Measurements from ENCODE around the gene NTNG2.

Gene NTNG2

DNA sequence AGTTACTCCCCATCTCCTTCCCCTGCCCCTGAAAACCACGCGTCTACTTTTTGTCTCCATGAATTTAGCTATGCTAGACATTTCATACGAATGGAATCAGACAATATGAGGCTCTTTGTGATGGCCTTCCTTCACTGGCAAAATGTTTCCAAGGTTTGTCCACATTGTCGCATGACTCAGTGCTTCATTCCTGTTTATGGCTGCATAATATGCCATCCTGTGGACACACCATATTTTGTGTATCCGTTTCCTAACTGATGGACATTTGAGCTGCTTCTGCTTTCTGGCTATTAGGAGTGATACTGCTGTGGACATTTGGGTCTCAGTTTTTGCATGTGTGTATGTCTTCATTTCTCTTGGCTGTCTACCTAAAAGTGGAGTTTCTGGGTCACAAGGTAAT, 14.5 kb downstream of the NTNG2 start:
- no peak for DNase-seq

DNA sequence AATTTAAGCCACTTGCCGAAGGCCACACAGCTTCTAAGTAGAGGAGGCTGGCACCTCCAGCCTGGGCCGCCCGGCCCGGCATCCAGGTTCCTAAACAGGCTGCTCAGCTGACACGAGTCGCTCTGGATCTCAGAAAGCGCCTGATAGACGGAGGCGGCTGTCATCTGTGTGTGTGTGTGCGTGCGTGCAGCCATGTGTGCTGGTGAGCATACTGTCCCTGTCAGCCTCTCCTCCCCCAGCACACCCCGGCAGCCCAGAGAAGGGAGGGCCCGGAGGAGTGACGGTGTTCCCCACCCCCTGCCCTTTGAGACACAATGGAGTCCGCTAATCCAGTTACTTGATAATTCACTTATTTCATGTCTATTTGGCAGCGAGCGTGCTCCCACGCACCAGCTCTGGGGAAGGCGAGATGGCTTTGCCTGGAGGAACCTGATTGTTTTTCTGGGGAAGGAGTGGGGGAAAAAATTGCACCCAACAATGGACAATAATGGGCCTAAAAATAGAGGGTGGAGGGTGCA, 20.0 kb downstream of the NTNG2 start:
- DNase-seq = no peak

DNA sequence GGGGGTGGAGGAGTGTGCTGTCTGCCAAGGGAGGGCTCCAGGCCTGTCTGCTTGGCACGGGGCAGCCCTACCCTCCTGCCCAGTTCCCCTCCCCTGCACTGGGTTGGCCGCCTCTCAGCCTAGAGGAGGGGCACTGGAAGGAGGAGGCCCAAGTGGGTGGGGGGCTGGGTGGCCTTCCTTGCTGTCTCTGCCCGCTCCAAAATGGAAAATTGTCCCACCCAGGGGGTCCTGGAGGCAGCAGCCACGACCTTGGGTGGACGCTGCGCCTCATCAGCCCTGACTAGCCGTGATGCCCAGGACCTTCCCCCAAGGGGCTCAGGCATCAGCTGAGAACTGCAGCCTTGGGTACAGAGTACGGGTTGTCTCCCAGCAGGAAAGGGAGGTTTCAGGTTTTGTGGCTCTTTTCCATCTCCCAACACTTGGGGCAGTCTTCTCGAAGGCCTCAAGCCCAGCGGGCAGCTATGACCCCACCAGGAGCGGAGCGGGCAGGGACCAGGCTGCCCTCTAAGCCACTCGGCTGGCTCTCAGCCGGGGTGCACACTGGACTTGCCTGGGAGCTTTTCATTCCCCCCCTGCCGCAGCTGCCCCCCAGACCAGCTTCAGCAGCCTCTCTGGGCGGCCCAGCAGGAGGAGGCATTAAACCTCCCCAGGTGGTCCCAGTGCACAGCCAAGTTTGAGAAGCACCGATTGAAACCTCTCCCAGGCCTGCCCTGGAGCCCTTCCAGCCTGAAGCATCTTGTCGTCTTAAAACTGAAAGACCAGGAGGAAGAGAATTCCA, 20.6 kb downstream of the NTNG2 start:
- DNase-seq = no peak

DNA sequence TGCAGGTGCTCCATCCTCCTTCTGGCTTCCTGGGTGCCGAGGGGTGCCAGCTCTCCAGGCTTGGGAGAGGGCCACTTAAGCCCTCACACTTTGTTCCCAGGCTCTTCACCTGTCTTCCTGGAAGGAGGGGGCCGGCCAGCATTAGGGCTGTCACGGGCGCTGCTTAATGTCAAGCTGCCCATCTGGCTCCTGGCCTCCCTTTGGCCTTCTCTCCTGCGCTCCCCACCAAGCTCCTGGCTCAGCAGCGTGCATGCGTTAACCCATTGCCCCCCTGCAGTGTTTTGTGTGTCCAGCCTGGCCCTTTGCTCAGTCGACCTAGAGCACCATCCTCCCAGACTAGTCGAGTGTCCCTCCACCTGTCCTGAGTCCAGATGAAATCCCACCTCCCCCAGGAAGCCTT, 21.3 kb downstream of the NTNG2 start:
- no peak for DNase-seq

DNA sequence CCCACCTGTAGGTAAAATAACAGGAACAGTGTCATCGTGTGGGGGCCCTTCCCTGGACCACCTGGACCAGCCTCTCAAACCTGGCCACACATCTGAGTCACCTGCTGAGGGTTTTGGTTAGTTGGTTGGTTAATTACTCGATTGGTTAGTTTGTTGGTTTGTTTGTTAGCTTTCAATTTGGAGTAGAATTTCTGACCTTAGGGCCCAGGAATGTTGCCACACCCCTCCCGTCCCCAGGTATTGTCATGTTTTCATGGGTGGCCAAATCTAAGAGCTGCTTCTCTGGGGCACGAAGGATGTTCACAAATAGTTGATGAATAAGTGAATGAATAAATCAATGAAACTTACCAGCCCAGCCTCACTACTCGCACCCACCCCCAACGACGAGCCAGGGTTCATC, 21.9 kb downstream of the NTNG2 start:
- DNase-seq = no peak

DNA sequence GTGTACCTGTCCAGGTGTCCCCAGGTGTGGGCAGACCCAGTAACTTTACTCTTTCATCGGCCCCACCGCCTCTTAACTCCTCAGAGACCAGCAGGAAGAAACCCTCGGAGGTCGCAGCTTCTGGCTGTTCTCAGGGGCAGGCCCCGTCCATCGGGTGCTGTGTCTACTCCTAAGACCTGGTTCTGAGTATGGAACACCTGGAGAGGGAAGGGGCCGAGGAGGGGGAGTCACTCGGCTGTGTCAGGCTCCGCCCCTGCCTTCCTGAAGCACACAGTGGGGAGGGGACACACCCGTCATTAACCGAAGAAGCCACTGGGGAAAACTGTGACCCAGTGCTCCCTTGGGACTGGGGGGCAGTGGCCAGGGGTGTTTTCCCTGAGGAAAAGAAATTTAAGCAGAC, 22.3 kb downstream of the NTNG2 start:
- no peak for DNase-seq

DNA sequence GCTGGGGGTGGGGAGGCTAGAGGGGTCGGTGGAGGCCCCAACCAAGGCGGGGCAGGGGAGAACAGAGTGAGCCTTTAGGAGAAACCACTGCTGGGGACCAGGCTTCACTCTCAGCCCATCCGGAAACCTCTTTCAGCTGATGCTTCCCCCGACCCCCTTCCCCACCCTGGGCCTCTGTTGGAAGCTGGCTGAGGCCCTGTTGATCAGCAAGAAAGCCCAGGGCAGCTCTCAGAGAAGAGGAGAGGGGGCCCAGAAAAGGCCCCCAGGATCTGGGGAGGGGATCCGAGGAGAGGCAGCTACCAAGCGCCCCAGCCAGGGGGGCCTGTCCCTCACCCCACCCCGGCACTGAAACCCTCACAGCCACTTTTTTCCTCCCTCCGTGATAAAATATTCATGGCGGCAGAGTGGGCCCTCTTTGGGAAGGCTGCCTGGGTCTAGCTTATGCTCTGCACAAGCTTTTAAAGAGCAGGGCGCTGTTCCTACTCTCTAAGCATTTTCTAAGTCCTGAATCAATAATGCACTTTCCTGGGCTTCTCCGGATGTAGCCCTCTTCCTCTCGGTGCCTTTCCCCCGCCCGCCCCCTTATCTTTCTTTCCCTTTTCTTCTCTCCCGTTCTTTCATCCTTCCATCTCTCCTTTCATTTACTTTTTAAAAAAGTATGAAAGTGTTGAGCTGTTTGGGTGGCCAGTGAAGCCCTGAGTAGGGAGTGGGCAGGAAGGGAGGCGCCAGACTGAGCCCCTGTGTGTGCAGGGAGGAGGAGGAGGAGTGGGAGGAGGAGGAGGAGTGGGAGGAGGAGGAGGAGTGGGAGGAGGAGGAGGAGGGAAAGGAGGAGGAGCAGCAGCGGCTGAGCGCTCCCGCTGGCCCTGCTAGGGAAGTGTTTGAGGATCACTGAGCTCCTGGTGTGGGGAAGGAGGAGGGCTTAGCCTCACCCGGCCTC, 23.5 kb downstream of the NTNG2 start:
- DNase-seq = no peak

DNA sequence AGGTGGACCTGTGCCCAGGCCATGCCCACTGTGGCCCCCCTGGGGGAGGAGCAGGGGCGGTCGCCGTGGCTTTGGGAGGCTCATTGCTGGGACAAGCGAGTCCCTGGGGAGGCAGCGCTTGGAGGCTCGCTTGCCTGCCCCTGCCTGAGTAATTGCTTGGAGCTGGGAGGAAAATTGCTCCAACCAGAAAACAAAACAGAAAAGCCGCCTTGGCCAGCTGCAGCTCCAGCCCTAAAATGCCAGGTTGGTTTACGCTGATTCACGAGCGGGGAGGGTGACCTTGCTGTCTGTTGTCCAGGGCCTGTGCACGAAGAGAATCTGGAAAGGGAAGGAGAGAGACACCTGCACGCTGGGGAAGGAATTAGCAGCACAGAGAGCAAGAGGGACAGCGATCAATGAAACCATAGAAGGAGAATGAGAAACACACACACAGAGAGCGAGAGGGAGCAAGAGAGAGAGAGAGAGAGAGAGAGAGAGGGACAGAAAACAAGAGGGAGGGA, 25.3 kb downstream of the NTNG2 start:
- DNase-seq = no peak

DNA sequence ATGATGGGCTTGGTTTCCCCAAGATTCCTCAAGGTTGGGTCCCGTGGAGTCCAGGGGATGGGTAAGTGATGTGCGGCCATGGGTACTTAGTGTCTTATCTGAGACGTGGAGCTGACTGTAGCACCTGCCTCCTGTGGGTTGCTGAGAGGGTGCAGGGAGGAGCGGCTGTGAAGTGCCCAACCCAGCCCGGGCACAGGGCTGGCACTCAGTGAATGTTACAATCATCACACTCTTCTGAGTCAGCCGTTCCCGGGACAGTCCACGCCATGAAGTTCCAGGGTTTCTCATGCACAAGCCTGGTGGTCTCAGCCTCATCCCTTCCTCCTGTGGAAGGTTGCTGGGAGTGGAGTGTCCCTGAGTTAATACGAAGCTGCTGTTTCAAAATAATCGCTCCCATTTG, 29.1 kb downstream of the NTNG2 start:
- no peak for DNase-seq

DNA sequence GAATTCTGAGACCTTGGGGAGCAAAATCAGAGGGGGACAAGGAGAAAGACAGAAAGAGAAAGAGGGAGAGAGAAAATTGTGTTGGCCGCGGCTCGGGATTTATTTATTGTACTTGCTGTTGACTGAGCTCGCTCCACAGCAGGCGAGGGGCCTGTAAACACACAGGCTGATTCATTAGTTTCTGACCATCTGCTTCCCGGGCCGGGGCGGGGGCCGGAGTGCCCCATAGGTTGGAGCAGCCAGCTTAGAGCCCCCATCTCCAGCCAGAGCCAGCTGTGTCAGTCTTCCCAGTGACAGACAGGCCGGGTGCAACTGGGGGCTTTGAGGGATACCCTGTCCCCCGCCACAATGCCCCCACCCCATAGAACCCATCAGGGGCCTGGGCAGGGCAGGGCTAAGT, 30.9 kb downstream of the NTNG2 start:
- no peak for DNase-seq

DNA sequence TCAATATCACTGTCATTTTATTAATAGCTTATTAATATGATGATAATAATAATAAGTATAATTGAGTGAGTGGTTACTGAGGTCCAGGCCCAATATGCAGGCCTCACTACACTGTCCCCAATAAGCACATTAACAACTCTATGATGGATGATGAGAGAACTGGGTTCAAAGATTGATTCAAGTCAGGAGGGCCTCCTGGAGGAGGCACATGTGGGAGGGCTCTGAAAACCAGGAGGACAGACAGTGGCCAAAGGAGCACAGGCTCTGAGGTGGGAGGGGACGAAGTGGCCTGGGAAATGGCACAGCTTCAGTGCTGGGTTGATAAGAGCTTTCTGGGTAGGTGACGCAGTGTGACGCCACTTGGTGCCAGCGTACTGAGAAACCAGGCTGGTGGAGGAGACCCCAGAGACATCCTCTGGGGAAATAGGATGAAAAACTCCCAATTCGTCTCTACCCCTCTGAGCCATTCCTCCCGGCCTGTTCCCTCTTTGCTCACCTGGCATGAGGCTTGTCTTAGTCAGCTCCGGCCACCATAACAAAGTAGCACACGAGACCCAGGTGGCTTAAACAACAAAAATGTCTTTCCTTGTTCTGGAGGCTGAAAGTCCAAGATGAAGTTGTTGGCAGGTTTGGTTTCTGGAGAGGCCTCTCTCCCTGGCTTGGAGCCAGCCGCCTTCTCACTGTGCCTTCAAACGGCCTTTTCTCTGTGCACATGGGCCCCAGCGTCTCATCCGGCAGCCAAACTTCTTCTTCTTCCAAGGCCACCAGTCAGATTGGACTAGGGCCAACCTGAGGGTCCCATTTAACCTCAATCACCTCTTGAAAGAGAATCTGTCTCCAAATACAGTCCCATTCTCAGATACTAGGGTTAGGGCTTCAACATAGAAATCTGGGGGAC, 31.6 kb downstream of the NTNG2 start:
- DNase-seq = no peak

DNA sequence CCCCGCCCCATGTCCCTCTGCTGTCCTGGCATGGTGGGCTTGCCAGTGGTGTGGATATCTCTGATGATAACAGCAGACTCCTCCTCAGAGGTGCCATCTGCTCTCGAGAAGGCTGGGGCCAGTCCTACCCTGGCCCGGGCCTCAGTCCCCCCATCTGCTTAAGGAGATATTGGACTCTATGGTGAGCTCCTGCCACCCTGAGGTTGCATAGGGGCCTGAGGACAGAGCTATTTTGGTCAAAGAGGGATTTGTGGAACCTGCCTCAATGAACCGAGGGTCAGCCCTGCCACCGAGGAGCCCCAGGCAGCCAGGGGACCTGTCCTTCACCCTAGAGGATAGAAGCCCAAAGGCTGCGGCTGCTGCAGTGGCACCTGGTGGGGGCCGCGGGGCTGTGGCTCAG, 32.6 kb downstream of the NTNG2 start:
- no peak for DNase-seq

DNA sequence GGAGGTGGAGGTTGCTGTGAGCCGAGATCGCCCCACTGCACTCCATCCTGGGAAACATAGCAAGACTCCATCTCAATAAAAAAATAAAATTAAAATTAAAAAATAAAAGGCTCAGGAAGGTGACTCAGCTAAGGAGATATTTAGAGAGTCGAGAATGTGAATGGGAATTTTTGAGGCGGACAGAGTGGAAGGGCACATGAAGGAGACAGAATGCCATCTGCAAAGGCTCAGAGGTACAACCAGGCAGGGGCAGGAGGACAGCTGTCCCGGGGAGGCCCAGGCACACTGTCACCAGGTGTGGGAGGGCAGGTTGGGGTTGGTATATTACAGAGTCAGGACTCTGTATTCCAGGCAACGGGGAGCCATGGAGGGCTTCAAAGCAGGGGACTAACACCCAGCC, 35.5 kb downstream of the NTNG2 start:
- no peak for DNase-seq

DNA sequence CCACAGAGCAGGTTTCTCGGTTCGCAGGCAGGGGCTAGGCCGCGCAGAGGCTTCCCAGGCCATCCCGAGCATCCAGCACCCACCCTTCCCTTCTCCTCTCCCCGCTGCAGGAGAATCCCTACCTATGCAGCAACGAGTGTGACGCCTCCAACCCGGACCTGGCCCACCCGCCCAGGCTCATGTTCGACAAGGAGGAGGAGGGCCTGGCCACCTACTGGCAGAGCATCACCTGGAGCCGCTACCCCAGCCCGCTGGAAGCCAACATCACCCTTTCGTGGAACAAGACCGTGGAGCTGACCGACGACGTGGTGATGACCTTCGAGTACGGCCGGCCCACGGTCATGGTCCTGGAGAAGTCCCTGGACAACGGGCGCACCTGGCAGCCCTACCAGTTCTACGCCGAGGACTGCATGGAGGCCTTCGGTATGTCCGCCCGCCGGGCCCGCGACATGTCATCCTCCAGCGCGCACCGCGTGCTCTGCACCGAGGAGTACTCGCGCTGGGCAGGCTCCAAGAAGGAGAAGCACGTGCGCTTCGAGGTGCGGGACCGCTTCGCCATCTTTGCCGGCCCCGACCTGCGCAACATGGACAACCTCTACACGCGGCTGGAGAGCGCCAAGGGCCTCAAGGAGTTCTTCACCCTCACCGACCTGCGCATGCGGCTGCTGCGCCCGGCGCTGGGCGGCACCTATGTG, 36.1 kb downstream of the NTNG2 start:
- no peak for DNase-seq

DNA sequence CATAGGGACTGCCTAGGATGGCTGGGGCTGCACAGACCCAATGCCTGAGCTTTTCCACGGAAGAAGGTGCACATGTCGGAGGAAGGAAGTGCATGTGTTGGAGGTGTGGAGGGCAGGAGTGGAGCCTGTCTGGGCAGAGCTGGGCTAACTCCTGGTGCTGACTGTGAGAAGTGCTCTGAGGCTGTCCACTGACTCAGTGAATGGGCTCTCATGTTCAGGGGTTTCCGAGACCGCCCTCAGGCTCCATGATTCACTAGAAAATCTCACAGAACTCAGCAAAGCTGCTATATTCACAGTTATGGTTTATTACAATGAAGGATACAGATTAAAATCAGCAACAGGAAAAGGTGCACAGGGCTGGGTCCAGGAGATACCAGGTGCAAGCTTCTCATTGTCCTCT, 37.2 kb downstream of the NTNG2 start:
- DNase-seq = no peak

DNA sequence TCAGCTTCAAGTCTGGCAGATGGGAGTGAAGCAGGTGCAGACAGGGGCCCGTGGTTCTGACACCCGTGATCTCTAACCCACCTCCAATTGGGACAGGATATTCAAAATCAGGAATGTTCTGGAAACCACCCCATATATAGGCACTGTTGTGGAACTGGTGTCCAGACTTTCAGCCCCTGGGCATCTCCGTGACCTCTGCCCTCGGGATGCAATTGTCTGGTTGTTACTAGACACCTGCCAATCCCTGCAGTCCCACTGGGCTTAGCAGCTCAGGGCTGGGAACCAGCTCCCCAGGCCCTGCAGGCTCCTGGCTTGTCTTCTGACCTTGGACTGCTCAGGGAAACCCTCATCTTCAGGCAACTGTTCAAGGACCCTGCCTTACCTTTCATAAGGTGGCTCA, 38.8 kb downstream of the NTNG2 start:
- no peak for DNase-seq

DNA sequence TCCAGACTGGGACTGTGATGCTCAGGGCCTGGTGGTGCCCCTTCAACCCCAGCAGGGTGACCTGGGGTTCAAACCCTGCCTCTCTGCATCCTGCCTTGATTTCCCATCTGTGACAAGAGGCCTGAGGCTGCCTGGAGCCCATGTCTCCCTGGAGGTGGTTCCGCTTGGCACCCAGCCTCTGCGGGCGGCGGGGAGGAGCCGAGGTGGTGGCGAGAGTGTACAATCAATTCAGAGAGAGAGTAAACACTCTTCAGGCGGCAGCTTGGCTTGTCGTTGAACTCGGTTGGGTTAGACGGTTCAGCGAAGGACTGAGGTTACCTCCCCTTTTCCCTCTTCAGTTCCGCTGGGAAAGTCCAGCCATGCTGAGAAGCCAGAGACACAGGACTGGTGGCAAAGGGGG, 39.3 kb downstream of the NTNG2 start:
- DNase-seq = no peak

DNA sequence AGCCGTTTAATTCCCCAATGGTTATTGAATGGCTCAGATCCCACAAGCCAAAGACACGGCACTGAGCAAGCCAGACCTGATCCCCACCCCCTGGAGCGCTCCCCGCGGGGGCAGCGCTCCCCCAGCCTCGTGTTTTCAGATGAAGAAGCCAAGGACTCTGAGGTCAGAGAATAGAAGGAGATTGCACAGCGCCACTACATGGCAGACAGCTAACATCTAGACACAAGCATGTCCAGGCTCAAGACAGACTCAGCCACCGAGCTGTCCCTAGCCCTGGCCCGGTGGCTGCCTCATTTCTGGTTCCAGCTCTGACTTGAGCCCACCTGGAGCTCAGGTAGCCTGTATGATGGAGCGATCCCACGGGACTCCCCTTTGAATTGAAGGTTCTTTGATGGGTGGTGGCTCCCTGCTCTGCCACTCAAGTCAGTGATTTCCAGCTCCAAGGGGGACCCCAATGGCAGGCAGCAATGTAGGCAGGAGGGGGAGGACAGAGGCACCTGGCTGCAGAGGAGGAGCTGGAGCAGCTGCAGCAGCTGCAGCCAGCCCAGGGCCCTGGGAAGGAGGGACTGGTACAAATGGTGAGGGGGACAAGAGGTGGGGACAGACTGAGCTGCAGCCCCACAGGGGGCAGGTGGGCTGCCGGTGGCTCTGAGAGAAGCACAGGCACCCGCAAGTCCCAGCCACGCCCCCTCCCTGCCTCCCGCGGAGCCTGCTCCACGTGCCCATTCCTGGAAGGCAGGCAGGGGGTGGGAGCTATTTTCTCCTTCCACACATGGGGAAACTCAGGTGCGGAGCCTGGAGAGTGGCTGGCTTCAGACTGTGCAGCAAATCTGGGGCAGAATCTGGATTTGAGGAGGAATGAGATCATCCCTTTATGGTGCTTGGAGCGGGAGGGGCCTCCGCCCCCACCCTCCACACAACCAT, 40.2 kb downstream of the NTNG2 start:
- DNase-seq = no peak

DNA sequence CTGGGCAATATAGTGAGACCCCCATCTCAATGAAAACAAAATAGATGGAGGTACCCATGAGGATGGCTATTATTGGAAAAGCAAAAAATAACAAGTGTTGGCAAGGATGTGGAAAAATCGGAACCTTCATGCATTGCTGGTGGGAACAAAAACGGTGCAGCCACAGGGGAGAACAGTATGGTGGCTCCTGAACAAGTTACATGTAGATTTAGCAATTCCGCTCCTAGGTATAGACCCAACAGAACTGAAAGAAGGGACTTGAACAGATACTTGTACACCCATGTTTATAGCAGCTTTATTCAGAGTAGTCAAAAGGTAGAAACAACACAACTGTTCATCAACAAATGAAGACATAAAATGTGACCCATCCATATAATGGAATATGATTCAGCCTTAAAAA, 43.0 kb downstream of the NTNG2 start:
- no peak for DNase-seq

DNA sequence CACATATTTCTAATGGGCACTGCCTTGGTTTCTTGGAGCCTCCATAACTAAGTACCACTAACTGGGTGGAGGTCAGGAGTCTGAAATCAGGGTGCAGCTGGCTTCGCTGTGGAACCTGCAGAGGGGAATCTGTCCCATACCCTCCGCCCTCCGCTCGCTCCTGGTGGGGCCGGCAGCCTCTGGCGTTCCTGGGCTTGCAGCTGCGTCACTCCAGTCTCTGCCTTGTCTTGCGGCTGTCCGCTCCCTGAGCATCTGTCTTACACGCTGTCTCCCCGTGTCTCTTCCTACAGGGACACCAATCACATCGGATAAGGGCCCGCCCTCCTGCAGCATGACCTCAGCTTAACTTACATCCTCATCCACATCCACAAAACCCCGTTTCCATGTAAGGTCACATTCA, 45.4 kb downstream of the NTNG2 start:
- no peak for DNase-seq
